GM18868 (cell line): ENCODE data around the gene TGM1.
A peak's percentile ranks its signal among the peaks of the same experiment; 100 is the strongest.

Experiments used
- ATAC-seq: cut with Tn5 transposase; IDR thresholded peaks from one replicate; pipeline ENCODE4 v1.9.1; 2021; ENCODE audit warnings: mild to moderate bottlenecking, moderate library complexity; ENCODE audit not compliant: unreplicated experiment

Gene TGM1

DNA sequence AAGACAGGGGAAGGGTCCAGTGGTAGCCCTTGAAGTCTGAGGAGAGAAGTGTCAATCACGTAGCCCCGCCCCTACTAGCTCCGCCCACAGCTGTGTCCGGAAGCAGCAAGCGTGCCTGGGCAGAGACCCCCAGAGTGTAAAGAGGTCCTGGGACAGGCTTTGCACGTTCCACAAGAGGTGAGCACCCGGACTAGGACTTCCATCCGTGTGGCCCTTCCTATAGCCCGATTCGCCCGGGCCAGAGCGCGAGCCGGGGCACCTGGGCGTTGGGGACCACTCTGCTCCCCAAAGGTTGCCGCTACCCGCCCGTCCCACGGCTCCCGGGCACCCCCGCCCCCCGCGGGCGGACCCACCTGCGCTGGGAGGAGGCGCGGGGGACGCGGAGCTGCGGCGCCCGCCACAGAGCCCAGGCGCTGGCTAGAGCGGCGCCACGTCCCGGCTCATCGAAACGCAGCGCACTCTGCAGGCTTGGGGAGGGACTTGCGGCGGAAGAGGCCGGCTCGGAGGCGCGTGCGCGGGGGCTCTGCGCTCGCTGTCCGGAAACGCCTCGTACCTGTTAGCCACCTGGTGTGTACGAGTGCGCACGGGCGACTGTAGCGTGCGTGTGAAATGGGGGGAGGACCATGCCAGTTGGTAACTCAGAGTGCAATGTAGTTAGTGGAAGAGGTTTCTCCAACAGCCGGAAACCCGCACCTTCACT, 8.3 kb upstream of the TGM1 start, which contains the start of gene RABGGTA:
Gene RABGGTA, minus strand, starts transcription at position 464 of the 700 bp plus-strand sequence. CDS start 482 bp downstream, outside the sequence.
- ATAC-seq = peak; percentile 84

DNA sequence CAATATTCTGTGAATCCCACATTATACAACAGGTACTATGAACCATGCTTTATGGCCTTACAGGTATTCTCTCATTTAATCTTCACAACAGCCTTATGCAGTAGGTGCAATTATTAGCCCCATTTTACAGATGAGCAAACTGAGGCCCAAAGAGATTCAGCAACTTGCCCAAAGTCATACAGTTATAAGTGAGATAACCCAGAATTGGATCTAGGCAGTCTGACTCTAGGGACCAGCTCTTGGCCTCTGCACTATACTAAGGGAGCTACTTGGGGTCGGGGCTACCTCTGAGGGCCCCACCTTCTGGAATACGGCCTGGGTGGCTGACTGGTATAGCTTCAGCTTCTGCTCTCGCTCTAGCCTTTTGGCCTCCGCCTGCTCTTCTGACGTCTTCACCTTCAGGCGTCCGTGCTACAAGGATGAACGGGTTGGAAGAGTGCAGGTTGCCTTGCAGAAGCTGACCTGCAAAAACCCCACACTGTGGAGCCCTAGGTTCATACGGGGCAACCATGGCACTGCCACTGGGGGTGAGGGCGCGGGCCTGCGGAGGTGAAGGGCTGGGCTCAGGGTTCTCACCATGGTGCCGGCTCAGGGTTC, 7.7 kb upstream of the TGM1 start:
- ATAC-seq = no peak

DNA sequence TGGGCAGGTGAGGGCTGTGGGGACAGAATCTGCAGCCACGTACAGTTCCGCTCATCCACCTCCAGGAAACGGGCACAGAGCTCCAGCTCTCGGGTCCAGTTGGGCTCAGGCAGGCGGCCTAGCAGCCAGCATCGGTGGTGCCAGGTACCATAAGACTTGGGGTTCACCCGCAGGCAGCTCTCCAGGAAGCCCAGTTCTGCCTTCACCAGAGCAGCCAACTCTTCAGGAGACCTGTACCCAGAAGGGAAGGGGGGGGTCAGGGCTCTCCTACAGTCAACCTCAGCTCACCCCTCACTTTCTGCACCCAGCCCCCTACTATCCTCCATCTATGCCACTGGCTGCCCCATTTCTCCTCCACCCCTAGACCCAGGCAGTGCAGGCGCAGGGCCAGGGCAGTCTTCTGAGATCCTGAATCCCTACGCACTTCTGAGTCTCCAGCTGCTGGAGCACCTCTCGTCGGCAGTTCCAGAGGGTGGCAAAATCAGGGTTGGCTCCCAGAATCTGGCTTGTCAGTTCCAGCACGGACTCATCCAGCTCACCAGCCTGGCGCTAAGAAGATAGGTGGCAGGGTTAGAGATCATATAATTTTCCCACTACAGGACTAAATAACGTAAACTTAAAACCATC, 7.0 kb upstream of the TGM1 start:
- no peak for ATAC-seq

GRCh38 chr14:24269368-24269767, 6.4 kb upstream of the TGM1 start:
- no peak for ATAC-seq

GRCh38 chr14:24268225-24268624, 5.2 kb upstream of the TGM1 start:
- no peak for ATAC-seq

- no peak for ATAC-seq
Measured at GRCh38 chr14:24267516-24267915, 4.5 kb upstream of the TGM1 start.

GRCh38 chr14:24266344-24267244, 3.6 kb upstream of the TGM1 start:
- ATAC-seq = no peak

DNA sequence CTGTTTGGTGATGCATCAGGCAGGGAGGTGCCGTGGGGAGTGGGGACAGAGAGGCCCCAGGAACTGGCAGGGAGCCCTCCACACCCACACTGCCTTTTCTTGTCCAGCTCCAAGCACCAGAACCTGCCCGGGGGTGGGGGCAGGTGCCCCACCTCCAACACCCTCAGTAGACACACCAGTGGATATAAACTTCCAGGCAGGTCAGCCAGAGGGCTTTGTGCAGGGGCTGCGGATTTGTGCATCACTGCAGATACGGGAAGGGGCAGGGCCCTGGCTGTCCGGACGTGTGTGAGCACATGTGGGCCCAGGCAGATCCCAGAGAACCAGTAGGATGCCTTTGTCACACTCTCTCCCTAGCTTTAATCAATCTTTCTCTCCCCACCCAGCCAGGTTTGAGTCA, 1.3 kb upstream of the TGM1 start:
- ATAC-seq = no peak

DNA sequence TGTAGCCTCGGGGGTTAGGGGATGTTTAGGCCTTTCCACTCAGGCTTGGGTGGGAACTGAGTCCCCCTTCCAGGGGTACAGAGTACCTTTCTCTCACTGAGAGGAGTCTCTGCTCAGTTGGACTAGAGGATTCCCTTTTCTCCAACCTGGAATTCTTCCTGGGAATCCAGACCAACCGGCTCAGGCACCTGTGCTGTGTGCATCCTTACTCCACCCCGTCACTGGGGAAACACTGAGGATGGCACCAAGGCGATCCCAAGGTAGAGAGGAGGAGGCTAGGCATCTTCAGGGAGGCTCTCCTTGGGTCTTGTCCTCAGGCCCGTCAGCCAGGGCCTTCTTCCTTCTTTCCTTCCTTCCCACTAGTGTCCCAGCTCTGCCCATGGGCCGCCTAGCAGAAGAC, 871 bp upstream of the TGM1 start:
- ATAC-seq = no peak

DNA sequence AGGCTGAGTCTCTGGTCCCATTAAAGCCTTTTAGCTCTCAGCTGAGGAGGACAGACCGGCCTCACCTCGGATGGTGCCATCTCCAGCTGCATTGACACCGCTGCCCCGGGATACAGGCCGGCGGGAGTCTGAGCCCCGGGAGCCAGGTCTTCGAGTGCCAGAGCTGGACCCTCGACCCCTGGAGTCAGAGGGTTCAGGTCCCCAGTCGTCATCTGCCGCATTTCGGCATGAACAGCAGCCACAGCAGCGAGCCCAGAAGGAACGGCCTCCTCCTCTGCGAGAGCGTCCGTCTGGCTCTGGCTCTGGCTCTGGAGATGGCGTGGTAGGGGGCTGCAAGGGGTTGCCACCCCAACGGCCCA, 1.0 kb downstream of the TGM1 start:
- no peak for ATAC-seq

GRCh38 chr14:24261256-24261968, 1.6 kb downstream of the TGM1 start:
- ATAC-seq = no peak

DNA sequence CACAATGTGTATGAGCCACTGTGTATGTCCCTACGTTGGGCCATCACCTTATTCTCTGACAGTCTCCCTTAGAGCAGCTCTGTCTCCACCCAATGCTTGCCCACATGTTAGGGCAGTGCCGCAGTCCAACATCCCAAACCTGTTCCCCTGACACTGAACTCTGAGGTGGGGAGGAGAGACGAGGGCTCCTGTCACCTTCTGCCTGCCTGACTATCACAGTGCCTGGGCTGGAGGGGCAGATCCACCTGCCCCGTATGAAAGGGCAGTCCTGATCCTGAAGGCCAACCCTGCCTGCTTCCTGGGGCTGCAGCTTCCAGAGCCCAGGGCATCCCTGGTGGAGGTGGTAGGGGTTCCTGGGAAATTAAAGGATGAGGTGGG, 2.2 kb downstream of the TGM1 start:
- ATAC-seq = no peak

DNA sequence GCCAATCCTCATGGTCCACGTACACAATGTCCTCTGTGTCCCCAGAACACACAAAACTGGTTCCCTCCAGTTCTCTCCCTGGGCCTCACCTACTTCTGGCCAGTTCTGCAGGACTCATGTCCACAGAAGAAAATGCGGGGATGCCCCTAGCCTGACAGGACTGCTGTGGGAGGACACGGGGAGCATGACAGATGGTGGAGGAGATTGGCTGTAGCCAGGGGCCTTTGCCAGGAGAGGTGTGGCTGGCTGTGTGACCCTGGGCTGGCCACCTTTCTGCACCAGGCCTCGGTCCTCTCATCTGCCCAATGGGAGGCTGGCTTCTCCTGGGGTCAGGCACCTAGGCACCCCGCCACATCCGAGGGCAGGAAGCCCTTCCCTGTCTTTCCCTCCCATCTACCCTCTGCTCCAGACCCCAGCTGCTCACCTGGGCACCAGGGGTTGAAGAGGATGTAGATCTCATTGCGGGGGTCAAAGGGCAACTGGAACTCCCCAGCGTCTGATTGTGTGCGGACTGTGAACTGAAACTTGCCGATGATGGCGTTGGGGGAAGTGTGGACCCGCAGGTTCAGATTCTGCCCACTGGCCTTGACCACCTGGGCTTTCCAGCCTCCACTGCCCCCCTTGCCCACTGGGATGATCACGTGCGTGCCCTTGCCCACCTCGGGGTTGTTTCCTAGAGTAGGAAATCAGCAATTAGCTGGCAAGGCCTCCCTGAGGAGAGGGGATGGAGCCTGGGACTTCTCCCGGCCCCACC, 2.8 kb downstream of the TGM1 start:
- no peak for ATAC-seq

DNA sequence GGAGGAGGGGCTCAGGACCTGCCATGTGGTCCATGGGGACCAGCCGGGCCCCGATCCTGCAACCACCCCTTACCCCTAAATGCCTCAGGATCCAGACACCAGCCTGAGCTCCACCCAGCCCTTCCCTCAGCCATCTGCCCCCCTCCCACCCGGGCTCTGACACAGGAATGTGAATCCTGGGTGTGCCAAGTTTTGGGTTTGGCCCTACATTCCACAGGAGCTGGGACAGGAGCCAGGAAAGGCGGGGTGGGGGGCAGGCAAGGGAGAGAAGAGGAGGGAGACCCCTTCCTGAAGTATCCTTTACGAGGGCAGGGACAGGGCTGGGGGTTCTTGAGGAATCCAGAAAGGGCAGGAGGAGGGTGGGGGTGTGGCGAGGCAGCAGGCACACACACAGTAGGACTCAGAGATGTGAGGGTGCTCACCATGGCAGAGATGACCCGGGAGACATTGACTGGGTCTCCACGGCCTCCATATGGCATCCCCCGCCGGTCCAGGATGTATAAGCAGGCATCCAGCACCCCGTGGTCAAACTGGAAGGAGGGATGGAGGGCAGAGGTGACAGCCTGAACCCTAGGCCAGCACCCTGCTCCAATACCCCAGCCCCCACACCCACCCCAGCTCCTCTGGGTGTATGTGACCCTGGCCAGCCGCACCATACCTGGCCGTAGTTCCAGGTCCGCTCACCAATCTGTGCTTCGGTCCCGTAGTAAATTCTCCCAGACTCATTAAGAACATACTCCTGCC, 3.5 kb downstream of the TGM1 start:
- no peak for ATAC-seq

DNA sequence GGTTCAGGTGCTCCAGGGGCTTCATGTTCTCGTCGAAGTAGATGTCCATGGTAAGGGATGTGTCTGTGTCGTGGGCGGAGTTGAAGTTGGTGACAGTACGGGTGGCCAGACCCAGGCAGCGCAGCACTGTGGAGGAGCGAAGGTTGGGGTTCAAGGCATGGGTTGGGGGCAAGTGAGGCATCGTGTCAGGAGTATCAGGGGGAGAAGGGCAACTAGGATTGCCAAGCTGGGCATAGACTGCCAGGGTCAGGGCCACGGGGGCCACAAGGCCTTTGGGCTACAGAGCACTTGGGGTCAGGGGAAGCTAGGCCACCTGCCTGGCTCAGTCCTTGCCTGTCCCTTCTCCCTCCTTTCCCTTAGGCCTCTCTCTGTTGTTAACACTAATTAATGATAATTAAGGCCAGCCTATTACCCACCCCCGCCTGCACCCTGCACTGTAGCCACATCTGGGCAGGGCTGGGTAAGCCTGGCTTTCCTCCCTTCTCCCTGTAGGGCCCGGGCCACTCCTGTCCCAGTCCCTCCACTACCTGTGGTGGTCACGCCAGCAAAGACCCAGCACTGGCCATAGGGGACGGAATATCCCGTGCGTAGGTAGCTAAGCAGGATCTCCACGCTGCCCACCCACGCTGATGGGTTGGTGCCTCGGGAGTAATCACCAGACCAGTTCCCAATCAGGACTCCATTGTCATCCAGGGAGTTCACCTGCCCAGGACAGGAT, 4.3 kb downstream of the TGM1 start:
- ATAC-seq = no peak

- ATAC-seq = no peak
Measured at GRCh38 chr14:24258119-24258518, 4.9 kb downstream of the TGM1 start.

DNA sequence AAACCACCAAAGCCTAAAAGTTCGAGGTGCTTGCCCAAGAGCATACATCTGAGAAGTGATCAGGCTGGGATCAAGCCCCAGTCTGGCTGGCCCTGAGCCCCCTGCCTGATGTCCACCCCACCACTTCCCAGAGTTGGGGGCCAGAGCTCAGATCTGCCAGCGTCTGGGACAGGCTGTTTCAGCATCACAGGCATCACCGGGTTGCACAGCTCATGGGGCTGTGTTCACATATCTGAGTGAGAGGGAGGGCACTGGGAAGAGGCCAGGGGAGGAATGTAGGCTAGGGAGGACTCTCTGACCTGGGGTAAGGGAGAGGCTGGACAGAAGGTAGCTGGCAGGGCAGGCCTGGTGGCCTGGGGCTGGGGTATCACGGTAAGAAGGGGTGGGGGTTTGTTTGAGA, 6.0 kb downstream of the TGM1 start:
- ATAC-seq = no peak

DNA sequence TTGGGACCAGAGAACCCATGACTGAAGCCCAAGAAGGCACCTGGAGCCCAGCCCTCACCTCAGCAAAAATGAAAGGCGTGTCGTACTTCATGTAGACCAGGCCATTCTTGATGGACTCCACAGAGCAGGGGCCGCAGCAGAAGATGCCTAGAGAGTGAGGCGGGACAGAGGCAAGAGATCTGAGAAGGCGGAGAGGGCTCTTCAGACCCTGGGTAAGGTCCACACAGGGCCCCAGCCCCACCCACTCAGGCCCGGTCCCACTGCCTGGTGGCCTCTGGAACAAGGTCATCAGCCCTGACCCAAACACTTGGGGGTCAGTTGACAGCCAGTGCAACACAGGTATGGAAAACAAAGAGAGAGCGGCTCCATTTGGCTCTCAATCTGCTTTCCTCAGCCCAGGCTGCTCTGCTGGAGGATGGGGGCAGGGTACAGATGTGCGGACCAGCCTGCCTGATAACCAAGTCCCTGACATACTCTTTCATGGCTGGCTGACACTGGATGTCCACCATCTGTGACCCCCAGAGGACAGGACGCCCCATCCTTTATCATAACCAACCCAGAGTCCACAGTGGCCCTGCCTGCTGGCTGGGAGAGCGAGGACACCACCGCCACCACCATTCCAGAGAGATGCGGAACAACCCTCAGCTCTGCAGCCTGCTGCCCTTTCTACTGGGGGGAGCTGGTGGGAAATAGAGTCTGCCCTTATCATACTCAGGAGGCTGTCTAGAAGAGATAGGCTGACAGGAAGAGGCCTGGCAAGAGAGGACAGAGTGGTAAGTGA, 6.9 kb downstream of the TGM1 start:
- no peak for ATAC-seq
